ENCODE data around the gene ZNF438.

ZNF438 gene

GRCh38 chr10:30893208-30893607 lies 138.5 kb downstream of the ZNF438 start:
- Mint-ChIP-seq H3K36me3 (ENCODE audit: low read depth) (no peaks in the 10 kb centered on the region), H3K4me3 (no peak overlapping the region), H3K4me1 (no peaks in the 10 kb centered on the region), H3K27ac (no peak overlapping the region), H3K27me3 (ENCODE audit: low read depth) (no peaks in the 10 kb centered on the region), H3K9me3 (peaks cover 6% of the 10 kb centered on the region)
- no peak for TF ChIP-seq CTCF (IDR thresholded peaks at IDR 0.05; ENCODE audit: unreplicated experiment in 3 of 3)

- TF ChIP-seq CTCF (IDR thresholded peaks at IDR 0.05; ENCODE audit: unreplicated experiment in 3 of 3): no peak
- Mint-ChIP-seq H3K27me3 (ENCODE audit: low read depth) (no peaks in the 10 kb centered on the region), H3K36me3 (ENCODE audit: low read depth) (no peaks in the 10 kb centered on the region), H3K9me3 (no peaks in the 10 kb centered on the region), H3K4me1 (no peaks in the 10 kb centered on the region), H3K27ac (no peak overlapping the region), H3K4me3 (no peak overlapping the region)
Observed at GRCh38 chr10:30887839-30888238, 143.8 kb downstream of the ZNF438 start.

- Mint-ChIP-seq H3K4me3 (no peak overlapping the region), H3K4me1 (no peaks in the 10 kb centered on the region), H3K27me3 (ENCODE audit: low read depth) (no peaks in the 10 kb centered on the region), H3K36me3 (ENCODE audit: low read depth) (no peaks in the 10 kb centered on the region), H3K27ac (no peak overlapping the region), H3K9me3 (peaks cover 3% of the 10 kb centered on the region)
- no peak for TF ChIP-seq CTCF (IDR thresholded peaks at IDR 0.05; ENCODE audit: unreplicated experiment in 3 of 3)
Observed at GRCh38 chr10:30885423-30885822, 146.2 kb downstream of the ZNF438 start.

- H3K4me3 Mint-ChIP-seq: no peak overlapping the region
- peaks cover 5% of the 10 kb centered on the region for H3K9me3 Mint-ChIP-seq
- no peaks in the 10 kb centered on the region for H3K4me1 Mint-ChIP-seq
- no peaks in the 10 kb centered on the region for H3K27me3 Mint-ChIP-seq (ENCODE audit: low read depth)
- H3K27ac Mint-ChIP-seq: no peak overlapping the region
- no peak for TF ChIP-seq CTCF (IDR thresholded peaks at IDR 0.05; ENCODE audit: unreplicated experiment in 3 of 3)
- no peaks in the 10 kb centered on the region for H3K36me3 Mint-ChIP-seq (ENCODE audit: low read depth)
Observed at GRCh38 chr10:30883751-30884150, 147.9 kb downstream of the ZNF438 start.

- no peak for TF ChIP-seq CTCF (IDR thresholded peaks at IDR 0.05; ENCODE audit: unreplicated experiment in 3 of 3)
- no peak overlapping the region for H3K27ac Mint-ChIP-seq
- H3K9me3 Mint-ChIP-seq: peaks cover 5% of the 10 kb centered on the region
- no peaks in the 10 kb centered on the region for H3K4me1 Mint-ChIP-seq
- no peaks in the 10 kb centered on the region for H3K36me3 Mint-ChIP-seq (ENCODE audit: low read depth)
- no peaks in the 10 kb centered on the region for H3K27me3 Mint-ChIP-seq (ENCODE audit: low read depth)
- H3K4me3 Mint-ChIP-seq: no peak overlapping the region
Observed at GRCh38 chr10:30883116-30883515, 148.5 kb downstream of the ZNF438 start.

GRCh38 chr10:30882281-30882680 lies 149.4 kb downstream of the ZNF438 start:
- no peak for TF ChIP-seq CTCF (IDR thresholded peaks at IDR 0.05; ENCODE audit: unreplicated experiment in 3 of 3)
- Mint-ChIP-seq H3K27me3 (ENCODE audit: low read depth) (no peaks in the 10 kb centered on the region), H3K36me3 (ENCODE audit: low read depth) (no peaks in the 10 kb centered on the region), H3K9me3 (peaks cover 5% of the 10 kb centered on the region), H3K27ac (no peak overlapping the region), H3K4me3 (no peak overlapping the region), H3K4me1 (no peaks in the 10 kb centered on the region)
